Measurements from ENCODE around the gene TROAP.

DNA sequence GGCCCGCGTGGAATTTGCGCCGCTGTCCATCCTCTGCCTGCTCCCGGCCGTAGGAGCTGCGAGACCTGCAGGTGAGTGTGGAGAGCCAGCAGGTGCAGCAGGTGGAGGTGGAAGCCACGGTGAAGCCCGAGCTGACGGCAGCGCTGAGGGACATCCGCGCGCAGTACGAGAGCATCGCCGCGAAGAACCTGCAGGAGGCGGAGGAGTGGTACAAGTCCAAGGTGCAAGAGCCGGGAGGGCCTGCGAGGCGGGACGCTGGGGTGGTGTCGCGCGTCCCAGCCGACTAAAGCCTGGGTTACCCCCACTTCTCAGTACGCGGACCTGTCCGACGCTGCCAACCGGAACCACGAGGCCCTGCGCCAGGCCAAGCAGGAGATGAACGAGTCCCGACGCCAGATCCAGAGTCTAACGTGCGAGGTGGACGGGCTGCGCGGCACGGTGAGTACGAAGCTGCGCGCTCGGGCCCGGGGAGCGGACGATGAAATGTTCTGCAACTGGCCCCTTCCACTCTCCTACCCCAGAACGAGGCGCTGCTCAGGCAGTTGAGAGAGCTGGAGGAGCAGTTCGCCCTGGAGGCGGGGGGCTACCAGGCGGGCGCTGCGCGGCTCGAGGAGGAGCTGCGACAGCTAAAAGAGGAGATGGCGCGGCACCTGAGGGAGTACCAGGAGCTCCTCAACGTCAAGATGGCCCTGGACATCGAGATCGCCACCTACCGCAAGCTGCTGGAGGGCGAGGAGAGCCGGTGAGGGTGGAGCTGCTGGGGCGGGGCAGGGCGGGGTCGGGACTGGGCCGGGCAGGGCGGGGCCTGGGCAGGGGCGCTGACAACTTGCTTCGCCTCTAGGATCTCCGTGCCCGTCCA is 26.0 kb upstream of the TROAP start:
- TF ChIP-seq CTCF (IDR thresholded peaks at IDR 0.05): peak; percentile 58
- no peak for TF ChIP-seq EZH2 (IDR thresholded peaks at IDR 0.05; ENCODE audit: borderline replicate concordance, insufficient read depth, low read depth, low read length, poor library complexity, severe bottlenecking)
